Keratinocyte (primary cell): Measurements from ENCODE around the gene DOK5.

Experiments used
- EZH2 ChIP-seq: IDR thresholded peaks from one replicate; pipeline ENCODE4 v1.6.1; 2012; ENCODE audit warnings: inconsistent platforms, mild to moderate bottlenecking, low read length, moderate library complexity
- TF ChIP-seq, protein P1 (sequence below), 3 experiments: IDR thresholded peaks in 1 of 3; conservative IDR thresholded peaks in 1 of 3; optimal IDR thresholded peaks in 1 of 3; 2 replicates in 2 of 3; 3 replicates in 1 of 3; pipeline versions ENCODE3 to v1.5.1; 2011; ENCODE audit warnings: low read length in 3 of 3, mild to moderate bottlenecking in 3 of 3, moderate library complexity in 2 of 3, control low read depth in 1 of 3, inconsistent platforms in 1 of 3; ENCODE audit not compliant: insufficient read depth in 2 of 3; ENCODE audit errors: extremely low read depth in 1 of 3

DNA sequence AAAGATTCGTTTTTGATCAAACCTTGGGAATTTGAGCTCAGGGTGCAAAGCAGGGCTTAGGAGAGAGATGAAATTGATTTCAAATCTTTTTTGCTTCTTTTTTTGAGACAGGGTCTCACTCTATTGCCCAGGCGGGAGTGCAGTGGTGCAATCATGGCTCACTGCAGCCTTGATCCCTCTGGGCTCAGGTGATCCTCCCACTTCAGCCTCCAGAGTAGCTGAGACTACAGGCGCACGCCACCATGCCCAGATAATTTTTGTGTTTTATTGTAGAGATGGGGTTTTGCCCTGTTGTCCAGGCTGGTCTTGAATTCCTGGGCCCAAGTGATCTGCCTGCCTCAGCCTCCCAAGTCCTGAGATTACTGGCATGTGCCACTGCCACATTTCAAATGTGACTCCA lies 58.7 kb downstream of the DOK5 start:
- TF ChIP-seq, protein P1, sequence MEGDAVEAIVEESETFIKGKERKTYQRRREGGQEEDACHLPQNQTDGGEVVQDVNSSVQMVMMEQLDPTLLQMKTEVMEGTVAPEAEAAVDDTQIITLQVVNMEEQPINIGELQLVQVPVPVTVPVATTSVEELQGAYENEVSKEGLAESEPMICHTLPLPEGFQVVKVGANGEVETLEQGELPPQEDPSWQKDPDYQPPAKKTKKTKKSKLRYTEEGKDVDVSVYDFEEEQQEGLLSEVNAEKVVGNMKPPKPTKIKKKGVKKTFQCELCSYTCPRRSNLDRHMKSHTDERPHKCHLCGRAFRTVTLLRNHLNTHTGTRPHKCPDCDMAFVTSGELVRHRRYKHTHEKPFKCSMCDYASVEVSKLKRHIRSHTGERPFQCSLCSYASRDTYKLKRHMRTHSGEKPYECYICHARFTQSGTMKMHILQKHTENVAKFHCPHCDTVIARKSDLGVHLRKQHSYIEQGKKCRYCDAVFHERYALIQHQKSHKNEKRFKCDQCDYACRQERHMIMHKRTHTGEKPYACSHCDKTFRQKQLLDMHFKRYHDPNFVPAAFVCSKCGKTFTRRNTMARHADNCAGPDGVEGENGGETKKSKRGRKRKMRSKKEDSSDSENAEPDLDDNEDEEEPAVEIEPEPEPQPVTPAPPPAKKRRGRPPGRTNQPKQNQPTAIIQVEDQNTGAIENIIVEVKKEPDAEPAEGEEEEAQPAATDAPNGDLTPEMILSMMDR (optimal IDR thresholded peaks at IDR 0.05 in 1 of 3, IDR thresholded peaks at IDR 0.05 in 1 of 3, conservative IDR thresholded peaks at IDR 0.05 in 1 of 3; ENCODE audit: extremely low read depth in 1 of 3, insufficient read depth in 2 of 3, low read length in 3 of 3), result no peak
- TF ChIP-seq EZH2, result no peak
